HG02885 (cell line): Measurements from ENCODE around the gene PRKG2.
"Not testable (repeated sequence)": the region's sequence is repeated elsewhere in the genome, so short reads cannot be mapped to it uniquely, and the experiment has no call there.

Source experiments
- ATAC-seq: cut with Tn5 transposase; IDR thresholded peaks from one replicate; pipeline ENCODE4 v1.9.1; 2021; ENCODE audit warnings: mild to moderate bottlenecking; ENCODE audit not compliant: unreplicated experiment, poor library complexity

The PRKG2 gene

DNA sequence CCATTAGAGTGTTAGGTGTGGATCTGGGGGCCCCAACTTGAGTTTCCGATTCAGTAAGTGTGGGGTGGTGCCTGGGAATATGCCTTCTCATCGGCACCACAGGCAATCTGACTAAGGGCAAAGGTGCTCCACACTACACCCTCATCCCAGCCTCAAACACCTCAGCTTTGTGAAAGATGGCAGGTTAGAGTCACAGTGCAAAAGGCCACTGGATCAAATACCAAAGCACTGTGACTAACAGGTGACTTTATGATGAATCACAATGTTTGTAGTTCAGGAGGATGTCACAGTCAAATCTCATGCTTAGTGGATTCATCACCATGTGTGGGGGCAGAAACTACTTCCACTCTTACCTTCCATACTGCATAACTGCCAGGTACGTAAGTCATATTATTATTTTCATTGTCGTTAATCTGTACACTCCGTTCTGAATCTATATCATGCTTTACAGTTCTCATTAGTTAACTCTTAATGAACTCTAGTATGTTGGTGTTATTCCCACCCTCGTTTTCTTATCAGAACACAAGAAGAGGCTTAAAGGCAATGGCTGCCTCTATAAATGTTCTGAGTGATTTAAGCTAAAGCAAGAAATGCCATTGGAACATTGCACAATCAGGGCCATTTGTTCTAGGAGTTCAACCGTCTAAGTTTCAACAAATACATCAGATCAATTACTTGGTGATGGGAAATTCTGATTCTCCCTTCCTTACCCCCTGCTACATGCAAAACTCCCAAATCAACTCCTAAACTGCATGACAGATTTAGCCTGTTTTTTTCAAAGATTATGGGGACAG lies 50.2 kb downstream of the PRKG2 start:
- no peak for ATAC-seq

DNA sequence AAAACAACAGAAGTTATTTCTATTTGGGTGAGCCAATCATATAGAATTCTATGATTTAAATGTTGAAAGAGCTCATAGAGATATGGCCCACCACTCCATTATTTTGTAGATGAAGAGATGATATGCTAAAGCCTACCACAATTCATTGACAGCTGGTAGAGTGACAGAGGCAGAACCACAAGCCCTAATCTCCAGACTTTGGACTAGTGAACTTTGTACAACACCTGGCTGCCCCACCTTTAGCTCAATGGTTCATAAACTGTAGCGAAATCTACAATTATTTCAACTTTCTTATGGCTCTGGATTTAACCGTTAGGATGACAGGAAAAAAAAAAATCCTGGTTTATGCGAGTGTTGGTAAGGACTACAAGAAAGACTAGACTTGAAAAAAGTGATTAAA lies 50.9 kb downstream of the PRKG2 start:
- ATAC-seq = no peak

DNA sequence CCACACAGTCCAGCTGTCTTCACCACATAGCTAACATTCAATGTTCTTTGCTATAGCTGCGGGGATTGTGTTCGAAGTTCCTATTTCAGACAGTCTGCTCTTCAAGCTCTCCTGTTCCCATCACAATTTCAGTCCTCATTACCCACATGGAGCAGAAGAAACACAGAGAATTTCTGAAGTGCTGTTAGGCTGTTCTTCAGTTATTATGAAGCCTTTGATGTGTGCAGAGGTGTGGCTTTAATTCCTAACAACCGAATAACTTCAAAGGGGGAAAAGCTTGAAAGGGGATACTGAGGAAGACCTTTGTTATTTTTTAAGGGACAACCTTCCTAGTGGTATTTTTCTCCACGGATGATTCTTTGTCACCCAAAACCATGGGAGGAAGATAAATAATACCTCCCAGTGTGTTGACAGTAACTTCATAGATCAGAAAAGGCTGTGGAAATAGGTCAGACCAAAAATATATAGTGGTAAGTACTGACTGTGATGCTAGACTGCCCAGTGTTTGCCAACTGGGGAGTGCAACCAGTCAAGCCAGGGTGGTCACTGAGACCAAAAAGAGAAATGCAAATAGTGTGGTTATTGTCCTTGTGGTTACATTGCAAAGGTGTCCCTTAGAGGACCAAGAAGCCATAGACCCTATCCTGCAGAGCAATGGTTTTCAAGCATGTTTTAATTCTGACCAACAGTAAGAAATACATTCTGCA lies 52.1 kb downstream of the PRKG2 start:
- no peak for ATAC-seq

DNA sequence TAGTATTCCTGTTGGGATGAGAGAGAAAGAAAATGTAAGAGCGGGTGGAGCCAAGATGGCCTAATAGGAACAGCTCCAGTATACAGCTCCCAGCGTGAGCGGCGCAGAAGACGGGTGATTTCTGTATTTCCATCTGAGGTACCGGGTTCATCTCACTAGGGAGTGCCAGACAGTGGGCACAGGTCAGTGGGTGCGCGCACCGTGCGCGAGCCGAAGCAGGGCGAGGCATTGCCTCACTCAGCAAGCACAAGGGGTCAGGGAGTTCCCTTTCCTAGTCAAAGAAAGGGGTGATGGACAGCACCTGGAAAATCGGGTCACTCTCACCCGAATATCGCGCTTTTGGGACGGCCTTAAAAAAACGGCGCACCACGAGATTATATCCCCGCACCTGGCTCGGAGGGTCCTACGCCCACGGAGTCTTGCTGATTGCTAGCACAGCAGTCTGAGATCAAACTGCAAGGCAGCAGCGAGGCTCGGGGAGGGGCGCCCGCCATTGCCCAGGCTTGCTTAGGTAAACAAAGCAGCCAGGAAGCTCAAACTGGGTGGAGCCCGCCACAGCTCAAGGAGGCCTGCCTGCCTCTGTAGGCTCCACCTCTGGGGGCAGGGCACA lies 61.2 kb downstream of the PRKG2 start:
- not testable (repeated sequence) for ATAC-seq

DNA sequence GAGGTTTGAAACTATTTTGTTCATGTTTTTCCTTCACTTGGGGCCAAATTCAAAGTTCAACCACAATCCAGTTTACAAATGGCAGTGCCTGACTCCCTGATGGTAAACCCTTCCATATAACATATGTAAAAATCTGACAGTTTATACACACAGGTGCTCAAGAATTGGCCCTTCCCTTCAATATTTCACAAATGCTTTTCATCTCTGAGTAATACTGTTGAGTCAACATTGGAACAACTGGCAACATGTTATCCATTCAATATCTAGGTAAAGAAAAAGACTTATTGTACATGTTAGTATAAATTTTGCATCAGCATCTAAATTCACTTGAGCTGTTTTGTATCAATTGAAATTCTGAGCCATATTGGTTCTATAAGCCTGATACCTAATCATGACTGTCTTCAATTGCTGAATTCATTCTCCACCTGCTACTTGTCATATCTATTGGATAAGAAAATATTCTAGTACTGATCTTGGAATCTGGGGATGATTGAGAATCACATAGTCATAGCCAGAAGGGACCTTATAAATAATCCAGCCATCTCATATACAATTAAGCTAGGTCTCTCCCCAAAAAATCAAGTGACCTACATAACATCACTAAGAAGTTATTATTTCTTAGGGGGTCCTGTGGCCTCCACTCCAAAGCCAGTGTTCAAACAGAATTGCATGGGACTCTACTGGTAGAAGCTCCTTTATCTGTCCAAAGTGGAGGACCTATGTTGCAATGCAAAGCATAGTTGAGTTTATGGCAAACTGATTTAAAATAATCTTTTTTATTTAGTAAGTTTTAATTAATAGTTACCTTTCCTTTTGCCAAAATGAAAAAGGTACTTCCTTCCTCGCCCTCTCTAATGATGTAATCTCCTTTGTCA lies 61.9 kb downstream of the PRKG2 start:
- no peak for ATAC-seq

DNA sequence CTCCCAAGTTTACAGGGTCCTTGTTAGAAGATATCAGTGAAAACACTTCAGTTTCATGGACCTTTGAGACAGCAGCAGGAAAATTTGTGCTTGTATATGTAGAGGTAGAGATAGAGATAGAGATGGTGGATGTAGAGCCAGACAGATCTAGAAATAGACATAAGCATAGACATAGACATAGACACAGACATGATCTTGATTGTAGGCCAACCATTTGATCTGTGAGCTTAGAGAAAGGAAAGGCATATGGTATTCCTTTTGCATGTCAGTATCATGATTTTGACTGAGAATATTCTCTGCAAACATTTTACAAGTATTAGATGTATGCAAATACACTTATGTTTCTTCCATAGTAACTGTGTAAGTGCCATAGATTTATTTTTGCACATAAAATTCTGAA lies 65.0 kb downstream of the PRKG2 start:
- no peak for ATAC-seq

DNA sequence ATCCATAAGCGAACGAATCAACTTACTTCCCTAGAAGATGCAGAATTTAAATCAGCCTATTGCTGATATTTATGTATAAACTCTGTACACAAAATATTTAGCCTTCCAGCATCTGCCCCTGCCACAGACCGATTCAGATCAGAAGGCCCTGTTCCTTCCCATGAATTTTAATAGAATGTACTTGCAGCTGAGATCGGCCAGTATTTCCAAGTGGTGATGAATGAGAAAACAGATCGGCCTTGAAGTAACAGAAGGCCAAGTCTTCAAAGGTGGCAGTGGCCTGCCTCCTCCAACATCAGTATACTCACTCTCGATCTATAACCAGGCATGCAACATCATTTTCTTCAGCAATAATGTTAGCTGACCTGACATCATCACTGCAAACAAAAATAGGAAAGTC lies 66.4 kb downstream of the PRKG2 start:
- no peak for ATAC-seq

DNA sequence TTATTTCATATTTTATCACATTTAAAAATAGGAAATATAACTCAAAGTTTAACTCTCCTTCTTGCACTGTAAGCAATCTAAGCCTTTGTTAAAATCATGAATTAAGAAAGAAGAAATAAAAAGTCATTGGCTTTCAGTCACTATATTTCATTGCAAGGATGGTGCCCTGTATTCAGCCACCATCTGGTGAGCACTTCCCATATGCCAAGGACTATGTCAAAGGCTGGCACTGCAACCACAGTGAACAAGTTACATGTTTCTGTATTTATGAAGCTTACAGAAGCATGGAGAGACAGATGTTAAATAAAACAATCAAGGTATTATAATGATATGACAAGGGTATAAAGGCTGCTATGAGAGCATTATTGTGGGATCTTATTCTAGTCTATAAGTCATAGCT lies 68.6 kb downstream of the PRKG2 start:
- no peak for ATAC-seq

DNA sequence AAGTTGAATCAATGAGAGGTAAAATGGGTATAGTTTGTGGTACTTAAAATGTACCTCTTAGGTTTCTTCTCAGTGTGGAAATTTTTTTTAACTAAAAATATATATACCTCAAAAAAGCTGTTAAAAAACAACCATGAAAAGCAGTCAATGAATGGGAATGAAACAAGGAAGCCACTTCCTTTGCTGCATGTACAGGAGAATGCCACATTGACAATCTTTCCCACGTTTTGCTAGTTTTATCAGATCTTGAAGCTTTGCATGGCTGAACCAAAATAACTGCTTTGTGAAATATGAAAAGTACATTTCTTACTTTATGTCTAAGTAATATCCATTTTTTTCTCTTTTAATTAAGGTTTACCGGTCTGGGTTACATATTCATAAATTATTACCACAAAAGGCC lies 71.8 kb downstream of the PRKG2 start:
- ATAC-seq = no peak

DNA sequence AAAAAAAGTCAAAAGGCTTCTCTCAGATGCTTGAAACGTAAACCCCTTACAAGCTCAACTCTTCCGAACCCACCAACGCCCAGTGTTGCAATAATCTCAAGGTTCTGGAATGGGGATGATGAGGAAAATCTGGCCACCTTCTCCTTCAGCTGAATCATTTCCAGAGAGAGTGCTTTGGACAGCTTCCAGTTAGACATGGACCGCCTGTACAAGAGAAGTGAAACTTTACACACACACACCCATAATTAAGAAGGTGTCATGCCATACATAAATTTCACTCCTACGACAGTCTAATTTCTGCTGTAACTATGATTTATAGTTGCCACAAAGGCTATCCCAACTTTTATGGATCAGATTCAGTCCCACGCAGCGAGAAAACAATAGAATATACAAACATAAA lies 72.3 kb downstream of the PRKG2 start:
- ATAC-seq = no peak

DNA sequence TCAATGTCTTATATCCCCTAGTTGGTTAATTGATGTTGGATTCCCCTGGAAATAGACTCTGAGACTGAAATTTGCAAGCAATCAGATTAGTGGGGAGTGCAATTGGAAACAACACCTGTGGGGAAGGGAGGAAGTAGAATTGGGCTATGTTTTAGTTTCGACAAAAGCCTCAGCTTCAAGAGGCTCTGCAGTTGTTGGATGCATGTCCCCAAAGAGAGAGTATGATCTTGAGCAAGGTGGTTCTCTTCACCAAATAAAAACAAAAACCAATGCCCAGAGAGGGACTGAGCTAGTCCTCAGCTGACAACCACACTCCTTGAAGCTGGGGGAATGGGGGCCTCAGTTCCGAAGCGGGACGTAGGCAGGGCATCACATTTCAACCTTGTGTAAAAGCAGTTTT lies 77.1 kb downstream of the PRKG2 start:
- no peak for ATAC-seq

DNA sequence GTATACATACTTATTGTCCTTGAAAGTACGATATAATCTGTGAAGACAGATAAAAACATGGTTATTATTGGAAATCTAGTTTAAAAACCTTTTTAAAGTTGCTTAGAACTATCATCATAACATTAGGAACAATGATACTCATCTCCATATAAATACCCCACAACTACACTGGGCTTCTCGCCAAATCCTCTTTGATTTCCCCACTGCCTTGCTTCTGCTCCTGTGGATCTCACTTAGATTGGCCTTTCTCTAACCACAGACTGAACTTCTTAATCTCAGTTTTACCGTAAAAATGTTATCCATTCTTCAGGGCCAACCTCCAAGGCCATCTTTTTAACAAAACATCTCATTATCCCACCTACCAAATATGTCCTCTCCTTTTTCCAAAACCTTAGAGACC lies 77.6 kb downstream of the PRKG2 start:
- no peak for ATAC-seq

DNA sequence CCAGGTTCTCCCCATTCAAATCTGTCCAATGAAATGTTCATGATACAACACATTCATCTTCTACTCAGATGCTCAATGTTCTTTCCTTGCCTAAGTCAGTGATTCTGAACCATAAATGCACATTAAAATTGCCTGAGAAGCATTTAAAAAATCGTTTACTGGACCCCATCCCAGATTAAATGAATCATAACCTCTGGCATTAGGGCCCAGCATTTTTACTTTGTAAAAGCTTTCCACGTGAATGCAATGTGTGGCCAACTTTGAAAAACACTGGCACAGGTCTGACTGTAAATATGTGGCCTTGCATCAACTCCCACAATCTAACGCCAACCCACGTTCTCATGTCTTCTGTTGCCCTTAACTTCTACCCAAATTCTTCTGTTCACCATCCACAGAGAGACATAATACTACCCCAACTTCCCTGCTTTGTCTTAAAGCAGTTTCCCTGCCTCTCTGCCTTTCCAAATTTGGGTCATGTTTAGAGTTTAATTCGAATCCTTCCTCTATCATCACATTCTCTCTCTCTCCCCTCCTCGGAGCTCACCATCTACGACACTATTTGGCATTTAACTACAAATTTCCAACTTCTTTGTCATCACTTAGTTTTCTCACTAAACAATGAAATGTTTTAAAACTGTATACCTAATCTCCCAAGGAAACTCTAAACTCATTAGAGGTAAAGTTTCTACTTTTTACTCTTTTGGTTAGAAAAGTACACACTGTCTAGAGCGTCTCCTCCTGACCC lies 78.7 kb downstream of the PRKG2 start:
- ATAC-seq = no peak

DNA sequence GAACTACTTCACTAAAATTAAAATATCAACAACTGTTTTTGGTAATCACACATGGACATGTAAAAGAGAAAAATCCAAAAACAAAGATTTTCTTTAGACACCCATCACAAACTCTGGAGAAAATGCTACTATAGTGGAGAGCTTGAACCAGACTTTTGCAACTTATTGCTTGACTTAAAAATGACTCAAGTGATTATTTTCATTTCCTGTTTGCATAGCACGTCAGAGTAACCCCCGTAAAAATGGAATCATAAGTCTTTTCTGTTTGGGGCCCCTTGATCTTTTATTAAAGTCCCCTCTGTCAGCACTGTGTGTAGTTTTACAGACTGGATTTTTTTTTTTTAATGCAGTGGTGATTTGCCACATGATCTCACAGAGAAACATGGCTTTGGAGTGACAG lies 79.5 kb downstream of the PRKG2 start:
- no peak for ATAC-seq

DNA sequence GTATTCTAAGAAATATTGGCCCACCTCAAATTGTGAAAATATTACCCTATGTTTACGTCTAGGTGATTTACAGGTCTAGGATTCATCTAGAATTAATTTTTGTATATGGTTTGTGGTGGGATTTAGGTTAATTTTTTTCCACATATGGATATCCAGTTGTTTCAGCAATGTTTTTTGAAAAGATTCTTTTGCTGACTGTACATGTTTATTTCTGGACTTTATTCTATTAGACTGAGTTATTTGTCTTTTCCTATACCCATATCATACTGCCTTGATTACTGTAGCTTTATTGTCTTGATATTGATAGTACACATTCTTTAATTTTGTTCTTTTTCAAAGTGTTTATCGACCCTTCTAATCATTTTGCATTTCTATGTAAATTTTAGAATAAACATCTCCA lies 83.5 kb downstream of the PRKG2 start:
- ATAC-seq = no peak

DNA sequence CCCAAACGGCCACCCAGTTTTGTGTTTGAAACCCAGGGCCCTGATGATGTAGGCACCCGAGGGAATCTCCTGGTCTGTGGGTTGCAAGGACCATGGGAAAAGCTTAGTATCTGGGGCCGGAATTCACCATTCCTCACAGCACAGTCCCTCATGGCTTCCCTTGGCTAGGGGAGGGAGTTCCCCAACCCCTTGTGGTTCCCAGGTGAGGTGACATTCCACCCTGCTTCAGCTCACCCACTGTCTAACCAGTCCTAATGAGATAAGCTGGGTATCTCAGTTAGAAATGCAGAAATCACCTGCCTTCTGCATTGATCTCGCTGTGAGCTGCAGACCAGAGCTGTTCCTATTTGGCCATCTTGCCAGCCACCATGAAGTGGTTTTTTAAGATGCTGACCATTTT lies 84.0 kb downstream of the PRKG2 start:
- ATAC-seq = no peak

DNA sequence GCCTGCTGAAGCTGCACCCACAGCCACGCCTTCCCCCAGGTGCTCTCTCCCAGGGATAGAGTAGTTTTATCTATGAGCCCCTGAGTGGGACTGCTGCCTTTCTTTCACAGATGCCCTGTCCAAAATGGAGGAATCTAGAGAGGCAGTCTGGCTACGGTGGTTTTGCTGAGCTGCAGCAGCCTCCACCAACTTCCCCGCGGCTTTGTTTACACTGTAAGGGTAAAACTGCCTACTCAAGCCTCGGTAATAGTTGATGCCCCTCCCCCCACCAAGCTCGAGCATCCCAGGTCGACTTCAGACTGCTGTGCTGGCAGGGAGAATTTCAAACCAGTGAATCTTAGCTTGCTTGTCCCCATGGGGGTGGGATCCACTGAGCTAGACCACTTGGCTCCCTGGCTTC lies 84.5 kb downstream of the PRKG2 start:
- no peak for ATAC-seq

DNA sequence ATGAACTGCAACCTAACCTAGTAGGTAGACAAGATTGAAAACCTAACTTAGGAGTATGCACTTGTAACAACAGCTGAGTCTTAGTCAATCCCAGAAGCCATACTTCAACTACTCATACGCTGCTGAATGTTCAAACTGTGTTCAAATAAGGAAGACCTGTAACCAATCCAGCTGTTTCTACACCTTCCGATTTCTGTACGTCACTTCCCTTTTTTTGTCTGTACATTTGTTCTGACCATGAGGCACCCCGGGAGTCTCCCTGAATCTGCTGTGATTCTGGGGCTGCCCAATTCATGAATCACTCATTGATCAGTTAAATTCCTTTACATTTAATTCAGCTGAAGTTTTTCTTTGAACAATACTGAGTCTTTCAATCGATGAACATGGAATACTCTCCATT lies 95.0 kb downstream of the PRKG2 start:
- no peak for ATAC-seq

DNA sequence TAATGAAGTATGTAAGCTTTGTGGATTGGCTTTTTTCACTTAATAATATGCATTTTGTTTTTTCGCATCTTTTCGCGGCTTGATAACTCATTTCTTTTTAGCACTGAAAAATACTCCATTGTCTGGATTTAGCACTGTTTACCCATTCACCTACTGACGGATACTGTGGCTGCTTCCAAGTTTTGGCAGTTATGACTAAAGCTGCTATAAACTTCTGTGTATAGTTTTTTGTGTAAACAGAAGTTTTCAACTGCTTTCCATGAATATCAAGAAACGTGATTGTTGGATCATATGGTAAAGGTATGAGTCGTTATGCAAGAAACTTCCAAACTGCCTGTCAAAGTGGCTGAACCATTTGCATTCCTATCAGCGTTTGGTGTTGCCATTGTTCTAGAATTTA lies 96.9 kb downstream of the PRKG2 start:
- no peak for ATAC-seq

DNA sequence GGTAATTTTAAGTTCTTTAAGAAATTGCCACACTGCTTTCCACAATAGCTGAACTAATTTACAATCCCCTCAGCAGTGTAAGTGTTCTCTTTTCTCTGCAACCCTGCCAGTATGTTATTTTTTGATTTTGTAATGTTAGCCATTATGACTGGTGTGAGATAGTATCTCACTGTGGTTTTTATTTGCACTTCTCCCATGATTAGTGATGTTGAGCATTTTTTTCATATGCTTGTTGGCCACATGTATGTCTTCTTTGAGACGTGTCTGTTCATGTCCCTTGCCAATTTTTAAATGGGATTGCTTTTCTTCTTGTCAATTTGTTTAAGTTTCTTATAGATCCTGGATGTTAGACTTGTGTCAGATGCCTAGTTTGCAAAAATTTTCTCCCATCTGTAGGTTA lies 98.5 kb downstream of the PRKG2 start:
- no peak for ATAC-seq
